Left lung (tissue), 10 donors: Measurements from ENCODE around the gene TESK2. TPM values are rescaled to one million over a fixed set of nuclear protein-coding genes. Genes with fewer than 3 reads are reported as not detected.

ENCODE experiments used
- ATAC-seq: fragments of 200-7000 bp; cut with Tn5 transposase; one replicate; pipeline ENCODE4 v1.9.1; 2020; ENCODE audit warnings: moderate library complexity
- DNase-seq, 4 donors: peaks; one replicate each; pipeline ENCODE4 v3.0.0-alpha.2; 2013 to 2020
- H3K27ac ChIP-seq, 2 donors: fragments of 200-600 bp; sonication (generic) in 1 of 2; one replicate each; pipeline versions ENCODE4 v1.5.0 to v1.8.0; 2020 to 2021
- H3K27me3 ChIP-seq, 2 donors: fragments of 200-600 bp; sonication (generic) in 1 of 2; one replicate each; pipeline versions ENCODE4 v1.5.0 to v1.8.0; 2020 to 2021
- H3K36me3 ChIP-seq, 2 donors: fragments of 200-600 bp; sonication (generic) in 1 of 2; one replicate each; pipeline versions ENCODE4 v1.5.0 to v1.8.0; 2020 to 2021
- H3K4me1 ChIP-seq, 2 donors: fragments of 200-600 bp; one replicate each; pipeline ENCODE4 v1.8.0; 2021
- H3K4me3 ChIP-seq, 2 donors: fragments of 200-600 bp; sonication (generic) in 1 of 2; one replicate each; pipeline versions ENCODE4 v1.5.0 to v1.8.0; 2020 to 2021; ENCODE audit warnings: mild to moderate bottlenecking in 1 of 2
- H3K9me3 ChIP-seq, 2 donors: fragments of 200-600 bp; sonication (generic) in 1 of 2; one replicate each; pipeline versions ENCODE4 v1.5.0 to v1.8.0; 2020 to 2021
- CTCF ChIP-seq, 2 donors: fragments of 200-600 bp; sonication (generic) in 1 of 2; IDR thresholded peaks; one replicate each; pipeline versions ENCODE4 v1.5.0 to v1.8.0; 2021; ENCODE audit warnings: antibody characterized with exemption in 2 of 2
- intact Hi-C, 2 donors: fragments of 100-400 bp; cut with DNase I; formaldehyde crosslinking; loops; one replicate each; pipeline versions ENCODE4 v1.11.2 to v1.14.2; 2022
- polyA plus RNA-seq, 6 donors: library from polyadenylated mRNA; unstranded; fragments of 120-200 nt; gene quantifications; one replicate each; pipeline ENCODE4 v1.2.1, GENCODE V29; 2013; ENCODE audit not compliant: insufficient read length in 6 of 6
- total RNA-seq, 2 donors: library from RNA; stranded (reverse); fragmentation: NEBNext Ultra II Directional; extraction: Animal tissue kit (Norgen Biotek cat#: 25700); gene quantifications; one replicate each; pipeline ENCODE4 v1.2.1, GENCODE V29; 2021
- donor health status: DM: no; HTN: yes; CAD: no.
- donor health status: DM: no; HTN: no; CAD: no.

Gene TESK2
- total and polyA plus RNA-seq, 8 donors, result 4.3 to 12.5 (median 9.2) TPM

- Histone ChIP-seq H3K36me3 (peaks cover 0 to 31% of the 10 kb centered on the region in 2 donors), H3K4me1 (peaks cover 9 to 11% of the 10 kb centered on the region in 2 donors), H3K27ac (no peak within 1 kb of the TSS), H3K27me3 (peaks cover 0 to 11% of the 10 kb centered on the region in 2 donors), H3K9me3 (no peaks in the 10 kb centered on the region), H3K4me3 (peak within 1 kb of the TSS; percentile 37 to 49)
- ATAC-seq (peak; percentile 92), DNase-seq (peak; percentile 73 to 91 (median 82))
- no peak for TF ChIP-seq CTCF (IDR thresholded peaks at IDR 0.05)
- intact Hi-C loops, result no loop called here
Measured at GRCh38 chr1:45326627-45327623, 164.0 kb downstream of the TESK2 start, which contains the start of gene HPDL. Gene HPDL (plus strand): TSS chr1:45326895. CDS start chr1:45327149, 254 bp downstream.

- Histone ChIP-seq H3K9me3 (no peaks in the 10 kb centered on the region), H3K4me1 (peaks cover 9 to 11% of the 10 kb centered on the region in 2 donors), H3K4me3 (peak overlapping the region in 1 of 2 donors; percentile 49), H3K36me3 (peaks cover 0 to 22% of the 10 kb centered on the region in 2 donors), H3K27me3 (peaks cover 0 to 11% of the 10 kb centered on the region in 2 donors), H3K27ac (no peak overlapping the region)
- no peak for DNase-seq
- no peak for ATAC-seq
- TF ChIP-seq CTCF (IDR thresholded peaks at IDR 0.05), result no peak
- intact Hi-C loops, result no loop called here
Measured at GRCh38 chr1:45325851-45326506, 165.0 kb downstream of the TESK2 start.

GRCh38 chr1:45322486-45323040 lies 168.4 kb downstream of the TESK2 start:
- no peak for TF ChIP-seq CTCF (IDR thresholded peaks at IDR 0.05)
- Histone ChIP-seq H3K27ac (no peak overlapping the region), H3K4me3 (no peak overlapping the region), H3K36me3 (no peaks in the 10 kb centered on the region), H3K27me3 (peaks cover 0 to 9% of the 10 kb centered on the region in 2 donors), H3K4me1 (peaks cover 9% of the 10 kb centered on the region in 2 donors), H3K9me3 (no peaks in the 10 kb centered on the region)
- ATAC-seq (no peak), DNase-seq (no peak)
- intact Hi-C loops, result no loop called here

GRCh38 chr1:45321444-45321843 lies 169.5 kb downstream of the TESK2 start:
- H3K36me3 ChIP-seq, result no peaks in the 10 kb centered on the region
- no peaks in the 10 kb centered on the region for H3K4me1 ChIP-seq
- no peak overlapping the region for H3K27ac ChIP-seq
- TF ChIP-seq CTCF (IDR thresholded peaks at IDR 0.05), result no peak
- intact Hi-C loops, result no loop called here
- H3K27me3 ChIP-seq, result no peaks in the 10 kb centered on the region
- DNase-seq (no peak), ATAC-seq (no peak)
- H3K9me3 ChIP-seq, result no peaks in the 10 kb centered on the region
- no peak overlapping the region for H3K4me3 ChIP-seq
